HepG2 (cell line): ENCODE results near the gene VAV2. TPM values are rescaled to one million over a fixed set of nuclear protein-coding genes. Genes with fewer than 3 reads are reported as not detected.

Source experiments
- ATAC-seq: fragments of 200-7000 bp; cut with Tn5 transposase; 3 replicates; pipeline ENCODE4 v1.9.1; 2020; ENCODE audit warnings: mild to moderate bottlenecking, moderate library complexity
- BruUV-seq: library from RNA; stranded (reverse); fragments of 400-500 nt; replicated peaks from 2 replicates; lab custom pipeline; 2021; lab: Mats Ljungman, UMichigan
- CTCF ChIA-PET: fragments of 300-600 bp; formaldehyde crosslinking; extraction: SDS; loops from one replicate; lab custom pipeline; 2021; ENCODE audit warnings: low total read pairs, inconsistent platforms, low intra/inter-chr PET ratio; lab: Yijun Ruan, JAX
- POLR2A ChIA-PET: fragments of 350-600 bp; sonication (Branson Sonifier 250); formaldehyde crosslinking; loops from one replicate; lab custom pipeline; 2020; ENCODE audit warnings: antibody characterized with exemption, inconsistent platforms; lab: Yijun Ruan, JAX
- DNase-seq: peaks from one replicate; pipeline ENCODE4 v3.0.0-alpha.2; 2015; ENCODE audit warnings: low spot score
- FAIRE-seq: peaks from 3 replicates; lab custom pipeline; 2011; peaks lifted over from hg19 to GRCh38; lab: Jason Lieb, UNC
- H2AFZ ChIP-seq: one replicate; pipeline ENCODE4 v1.6.1; 2011; ENCODE audit warnings: low read length, inconsistent platforms
- H3K27ac ChIP-seq: fragments of 300-600 bp; 3 replicates; pipeline ENCODE4 v1.8.0; 2011; ENCODE audit warnings: mixed run types, mild to moderate bottlenecking, mixed read lengths, low read length, inconsistent platforms; ENCODE audit not compliant: insufficient read depth; ENCODE audit errors: extremely low read length
- H3K27me3 ChIP-seq, 2 experiments: fragments of 200-600 bp in 1 of 2; 2 replicates in 1 of 2; 3 replicates in 1 of 2; pipeline versions ENCODE4 v1.6.0 to v1.8.0; 2011; ENCODE audit warnings: low read length in 2 of 2, mild to moderate bottlenecking in 2 of 2, moderate library complexity in 2 of 2, inconsistent platforms in 1 of 2; ENCODE audit not compliant: insufficient read depth in 2 of 2, control insufficient read depth in 1 of 2
- H3K36me3 ChIP-seq, 2 experiments: fragments of 200-600 bp in 1 of 2; replicated peaks in 1 of 2; 2 replicates in 1 of 2; 3 replicates in 1 of 2; pipeline versions ENCODE4 v1.5.1 to v1.8.0; 2011; ENCODE audit warnings: low read length in 2 of 2, inconsistent platforms in 1 of 2; ENCODE audit not compliant: insufficient read depth in 2 of 2, control insufficient read depth in 1 of 2
- H3K4me1 ChIP-seq: 2 replicates; pipeline ENCODE4 v1.5.1; 2012; ENCODE audit warnings: low read length, inconsistent platforms; ENCODE audit not compliant: insufficient read depth
- H3K4me2 ChIP-seq: 2 replicates; pipeline ENCODE4 v1.6.0; 2011; ENCODE audit warnings: low read depth, low read length, inconsistent platforms
- H3K4me3 ChIP-seq, 3 experiments: fragments of 200-600 bp in 1 of 3; sonication (generic), shearing (Covaris generic) in 1 of 3; replicated peaks in 1 of 3; 2 replicates each; pipeline ENCODE4 v1.5.1; 2011 to 2016; ENCODE audit warnings: low read length in 3 of 3, inconsistent platforms in 2 of 3, low read depth in 2 of 3, mild to moderate bottlenecking in 2 of 3, control low read depth in 1 of 3, mixed read lengths in 1 of 3; ENCODE audit not compliant: insufficient read depth in 1 of 3
- H3K79me2 ChIP-seq: one replicate; pipeline ENCODE4 v1.6.1; 2011; ENCODE audit warnings: low read length, inconsistent platforms; ENCODE audit not compliant: insufficient read depth
- H3K9ac ChIP-seq: 2 replicates; pipeline ENCODE4 v1.6.0; 2011; ENCODE audit warnings: mild to moderate bottlenecking, low read depth, low read length, inconsistent platforms; ENCODE audit not compliant: insufficient read depth
- H3K9me3 ChIP-seq: 2 replicates; pipeline ENCODE4 v1.5.1; 2012; ENCODE audit warnings: mild to moderate bottlenecking, low read length
- H4K20me1 ChIP-seq: 2 replicates; pipeline ENCODE4 v1.6.0; 2011; ENCODE audit warnings: inconsistent platforms, mild to moderate bottlenecking, low read length, moderate library complexity; ENCODE audit not compliant: insufficient read depth
- AHR ChIP-seq: IDR thresholded peaks from 2 replicates; pipeline ENCODE4 v1.6.1; 2018; ENCODE audit warnings: missing genetic modification reagents, missing compliant biosample characterization
- FOXA3 ChIP-seq: IDR thresholded peaks from 2 replicates; pipeline ENCODE4 v1.6.1; 2016; ENCODE audit warnings: missing genetic modification reagents, missing compliant biosample characterization
- JDP2 ChIP-seq: sonication (generic); formaldehyde crosslinking; IDR thresholded peaks from 2 replicates; pipeline ENCODE4 v1.8.1; 2022; ENCODE audit warnings: missing genetic modification reagents, borderline replicate concordance
- KLF15 ChIP-seq: sonication (generic); formaldehyde crosslinking; IDR thresholded peaks from 2 replicates; pipeline ENCODE4 v1.8.1; 2023; ENCODE audit warnings: borderline replicate concordance, mild to moderate bottlenecking, inconsistent platforms, missing genetic modification reagents, mixed read lengths
- LRRFIP1 ChIP-seq: sonication (generic); formaldehyde crosslinking; conservative IDR thresholded peaks from 2 replicates; pipeline ENCODE4 v1.4.0; 2020; ENCODE audit warnings: missing genetic modification reagents
- MED13 ChIP-seq: sonication (generic); formaldehyde crosslinking; IDR thresholded peaks from 2 replicates; pipeline ENCODE4 v1.5.0; 2020; ENCODE audit warnings: missing genetic modification reagents
- MYC ChIP-seq: sonication (generic); formaldehyde crosslinking; IDR thresholded peaks from 2 replicates; pipeline ENCODE4 v1.9.0; 2021; ENCODE audit warnings: missing genetic modification reagents, borderline replicate concordance
- NFE2L1 ChIP-seq: sonication (generic); formaldehyde crosslinking; IDR thresholded peaks from 2 replicates; pipeline ENCODE4 v1.4.0; 2020; ENCODE audit warnings: missing genetic modification reagents, mild to moderate bottlenecking, borderline replicate concordance
- NFYC ChIP-seq: IDR thresholded peaks from 2 replicates; pipeline ENCODE4 v1.6.1; 2016; ENCODE audit warnings: missing genetic modification reagents, missing compliant biosample characterization
- PAXIP1 ChIP-seq: sonication (generic); formaldehyde crosslinking; conservative IDR thresholded peaks from 2 replicates; pipeline ENCODE4 v1.4.0; 2020; ENCODE audit warnings: mild to moderate bottlenecking, missing genetic modification reagents, moderate library complexity
- ZFP90 ChIP-seq: sonication (generic); formaldehyde crosslinking; IDR thresholded peaks from 2 replicates; pipeline ENCODE4 v1.8.0; 2022; ENCODE audit warnings: missing genetic modification reagents, mild to moderate bottlenecking, inconsistent platforms, borderline replicate concordance
- whole genome bisulfite sequencing: methylation state at CpG from one replicate; pipeline ENCODE4 v1.1.6; 2017; ENCODE audit warnings: low lambda C conversion rate; 5-methylcytosine and 5-hydroxymethylcytosine counted together
- in situ Hi-C: cut with HindIII; loops from 2 replicates; pipeline ENCODE4 v1.10.0; 2017; ENCODE audit warnings: low pct_unique_long_range_greater_than_20kb; ENCODE audit not compliant: extremely low pct_ligation_motif_present
- intact Hi-C: fragments of 100-400 bp; cut with micrococcal nuclease; formaldehyde crosslinking; loops from one replicate; pipeline ENCODE4 v1.10.0; 2022; ENCODE audit not compliant: unreplicated experiment
- polyA plus RNA-seq, 8 experiments: library from polyadenylated mRNA; depleted of rRNA in 3 of 8; stranded (reverse) in 7 of 8; unstranded in 1 of 8; fragments of >200 nt; fragmentation: Illumina TruSeq in 4 of 8; extraction: Trizol in 4 of 8; gene quantifications; 2 replicates each; pipeline versions ENCODE4 v1.2.1 to v1.2.3, GENCODE V29; 2011 to 2016; ENCODE audit warnings: low read depth in 4 of 8, missing spikeins in 1 of 8, mixed read lengths in 1 of 8; ENCODE audit not compliant: insufficient read depth in 1 of 8
- total RNA-seq, 5 experiments: library from RNA; depleted of rRNA; stranded (reverse); fragments of >200 nt; fragmentation: Illumina TruSeq; extraction: Trizol; gene quantifications; 2 replicates each; pipeline ENCODE4 v1.2.3, GENCODE V29; 2016; ENCODE audit warnings: low read depth in 1 of 5

VAV2 gene
- total and polyA plus RNA-seq, 2 of the 13 experiments (the other 11 are each of a cell fraction or from before 2014, with no cell fraction given): 22.5 to 22.9 TPM

- no peak for DNase-seq
- no peak overlapping the region for H3K9ac ChIP-seq
These were observed 47.4 kb downstream of the VAV2 start for GRCh38 chr9:133944746-133945135.

More at GRCh38 chr9:133944746-133945135, 47.4 kb downstream of the VAV2 start:
- Histone ChIP-seq H3K4me3 (no peak overlapping the region), H3K36me3 (peaks cover 4 to 25% of the 10 kb centered on the region in 2 experiments; a peak in 3 of 5 replicates), H3K4me1 (no peaks in the 10 kb centered on the region), H4K20me1 (peaks cover 22% of the 10 kb centered on the region; the same call in 1 of the 2 replicates), H3K79me2 (peaks cover 72% of the 10 kb centered on the region), H2AFZ (no peak overlapping the region), H3K4me2 (no peak overlapping the region), H3K27me3 (no peaks in the 10 kb centered on the region), H3K27ac (no peak overlapping the region), H3K9me3 (no peaks in the 10 kb centered on the region)
- intact Hi-C loops: no loop called here
- FAIRE-seq (no peak), ATAC-seq (no peak)
- in situ Hi-C loops: no loop called here
- POLR2A ChIA-PET: no interaction called here
- WGBS: no CpG with 5 or more reads among the region's 14 CpGs
- BruUV-seq: no TSS peak
- TF ChIP-seq AHR (CRISPR knock-in tag) (no peak), ZFP90 (no peak), LRRFIP1 (no peak), JDP2 (no peak), KLF15 (no peak), NFYC (CRISPR knock-in tag) (no peak), MYC (CRISPR knock-in tag) (no peak), FOXA3 (CRISPR knock-in tag) (no peak), NFE2L1 (CRISPR knock-in tag) (no peak), PAXIP1 (CRISPR knock-in tag) (no peak), MED13 (no peak)
- CTCF ChIA-PET: no interaction called here
